Activated T-cell treated with anti-CD3 and anti-CD28 coated beads for 48 hours (primary cell): ENCODE data around the gene POLD1.

ENCODE experiments used
- DNase-seq: peaks from one replicate; pipeline ENCODE4 v3.0.0-alpha.2; 2020; ENCODE audit warnings: low read depth

POLD1 gene

DNA sequence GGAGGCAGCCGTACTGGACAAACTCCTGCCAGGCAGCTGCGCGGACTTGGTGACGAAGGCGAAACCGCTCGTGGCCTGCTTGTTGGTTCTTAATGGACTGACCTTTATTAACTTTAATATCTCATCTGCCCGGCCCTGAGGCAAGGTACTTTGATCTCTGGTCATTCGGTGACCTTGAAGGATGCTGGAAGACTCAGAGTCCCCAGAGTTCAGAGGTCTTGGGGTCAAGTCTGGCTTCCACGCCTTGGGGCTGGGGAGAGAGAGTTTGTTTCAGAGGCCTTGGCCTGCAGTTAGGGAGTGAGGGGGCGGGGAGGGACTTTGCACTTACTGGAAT lies 82.5 kb downstream of the POLD1 start:
- no peak for DNase-seq

DNA sequence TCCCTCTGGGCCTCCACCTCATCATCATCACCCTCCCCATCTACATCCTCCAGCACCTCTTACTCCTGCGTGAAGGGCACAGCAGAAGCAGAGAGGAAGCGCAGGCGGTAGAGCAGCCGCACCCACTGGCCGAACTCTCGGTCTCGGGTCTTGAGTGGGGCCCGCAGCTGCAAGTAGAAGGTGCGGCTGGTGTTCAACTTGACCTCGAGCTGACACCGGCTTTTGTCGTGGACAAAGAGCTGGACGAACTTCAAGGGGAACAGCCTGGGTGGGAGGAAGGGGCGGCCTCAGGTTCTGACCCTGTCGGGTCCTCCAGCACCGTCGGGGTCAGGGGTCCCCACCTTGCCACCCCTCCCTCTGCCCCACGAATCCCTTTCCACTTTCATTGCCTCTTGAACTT lies 83.4 kb downstream of the POLD1 start:
- no peak for DNase-seq
